Skeletal muscle tissue (tissue), 4 donors: Measurements from ENCODE around the gene NCKAP5. TPM values are rescaled to one million over a fixed set of nuclear protein-coding genes. Genes with fewer than 3 reads are reported as not detected.

ENCODE experiments used
- H3K27ac ChIP-seq: one replicate; pipeline ENCODE4 v1.7.0; 2013; ENCODE audit warnings: mild to moderate bottlenecking, low read depth, low read length, inconsistent platforms
- H3K27me3 ChIP-seq, 3 donors: one replicate each; pipeline ENCODE4 v1.7.0; 2013; ENCODE audit warnings: low read length in 3 of 3; ENCODE audit not compliant: control insufficient read depth in 3 of 3, insufficient read depth in 3 of 3
- H3K36me3 ChIP-seq, 3 donors: one replicate each; pipeline ENCODE4 v1.7.0; 2013; ENCODE audit warnings: low read length in 3 of 3; ENCODE audit not compliant: control insufficient read depth in 3 of 3, insufficient read depth in 3 of 3
- H3K4me1 ChIP-seq, 3 donors: one replicate each; pipeline ENCODE4 v1.7.0; 2013; ENCODE audit warnings: low read length in 3 of 3, mild to moderate bottlenecking in 3 of 3; ENCODE audit not compliant: control insufficient read depth in 3 of 3, insufficient read depth in 3 of 3
- H3K4me3 ChIP-seq, 3 donors: one replicate each; pipeline ENCODE4 v1.7.0; 2013; ENCODE audit warnings: low read length in 3 of 3
- H3K9ac ChIP-seq, 3 donors: one replicate each; pipeline ENCODE4 v1.7.0; 2013; ENCODE audit warnings: low read length in 3 of 3, mild to moderate bottlenecking in 3 of 3, moderate library complexity in 2 of 3, low read depth in 1 of 3
- H3K9me3 ChIP-seq, 3 donors: one replicate each; pipeline ENCODE4 v1.7.0; 2013; ENCODE audit warnings: low read length in 3 of 3; ENCODE audit not compliant: control insufficient read depth in 3 of 3
- total RNA-seq: library from RNA; depleted of rRNA; stranded (reverse); fragments of >200 nt; gene quantifications from one replicate; pipeline ENCODE4 v1.2.3, GENCODE V29; 2014
- donor health status: Osteomylitis.

Gene NCKAP5
- total RNA-seq, 1 donor from 2014 or later, result 5.7 TPM

GRCh38 chr2:132953771-132954170 lies 614.5 kb downstream of the NCKAP5 start:
- no peak overlapping the region for H3K9ac ChIP-seq
- no peaks in the 10 kb centered on the region for H3K36me3 ChIP-seq
- no peaks in the 10 kb centered on the region for H3K4me1 ChIP-seq
- no peak overlapping the region for H3K4me3 ChIP-seq
- no peaks in the 10 kb centered on the region for H3K9me3 ChIP-seq
- H3K27ac ChIP-seq, result no peak overlapping the region
- no peaks in the 10 kb centered on the region for H3K27me3 ChIP-seq

GRCh38 chr2:132951008-132951714 lies 617.1 kb downstream of the NCKAP5 start:
- Histone ChIP-seq H3K27ac (no peak overlapping the region), H3K36me3 (no peaks in the 10 kb centered on the region), H3K9ac (no peak overlapping the region), H3K4me1 (no peaks in the 10 kb centered on the region), H3K27me3 (no peaks in the 10 kb centered on the region), H3K9me3 (no peaks in the 10 kb centered on the region), H3K4me3 (no peak overlapping the region)

GRCh38 chr2:132949108-132949507 lies 619.2 kb downstream of the NCKAP5 start:
- no peak overlapping the region for H3K9ac ChIP-seq
- no peaks in the 10 kb centered on the region for H3K36me3 ChIP-seq
- H3K4me1 ChIP-seq, result no peaks in the 10 kb centered on the region
- no peak overlapping the region for H3K4me3 ChIP-seq
- no peaks in the 10 kb centered on the region for H3K27me3 ChIP-seq
- H3K9me3 ChIP-seq, result no peaks in the 10 kb centered on the region
- H3K27ac ChIP-seq, result no peak overlapping the region

GRCh38 chr2:132948211-132948610 lies 620.1 kb downstream of the NCKAP5 start:
- no peaks in the 10 kb centered on the region for H3K9me3 ChIP-seq
- no peaks in the 10 kb centered on the region for H3K4me1 ChIP-seq
- no peaks in the 10 kb centered on the region for H3K36me3 ChIP-seq
- no peak overlapping the region for H3K9ac ChIP-seq
- no peaks in the 10 kb centered on the region for H3K27me3 ChIP-seq
- H3K27ac ChIP-seq, result no peak overlapping the region
- no peak overlapping the region for H3K4me3 ChIP-seq

- Histone ChIP-seq H3K27ac (no peak overlapping the region), H3K36me3 (no peaks in the 10 kb centered on the region), H3K9ac (no peak overlapping the region), H3K27me3 (no peaks in the 10 kb centered on the region), H3K4me1 (no peaks in the 10 kb centered on the region), H3K9me3 (no peaks in the 10 kb centered on the region), H3K4me3 (no peak overlapping the region)
Observed at GRCh38 chr2:132943829-132944228, 624.4 kb downstream of the NCKAP5 start.

- H3K9ac ChIP-seq, result no peak overlapping the region
- H3K4me1 ChIP-seq, result no peaks in the 10 kb centered on the region
- H3K9me3 ChIP-seq, result no peaks in the 10 kb centered on the region
- H3K36me3 ChIP-seq, result no peaks in the 10 kb centered on the region
- no peak overlapping the region for H3K4me3 ChIP-seq
- no peak overlapping the region for H3K27ac ChIP-seq
- H3K27me3 ChIP-seq, result no peaks in the 10 kb centered on the region
Observed at GRCh38 chr2:132941296-132942020, 626.8 kb downstream of the NCKAP5 start.

- Histone ChIP-seq H3K27me3 (no peaks in the 10 kb centered on the region), H3K36me3 (no peaks in the 10 kb centered on the region), H3K27ac (no peak overlapping the region), H3K4me1 (no peaks in the 10 kb centered on the region), H3K9ac (no peak overlapping the region), H3K4me3 (no peak overlapping the region), H3K9me3 (no peaks in the 10 kb centered on the region)
Observed at GRCh38 chr2:132937629-132938028, 630.6 kb downstream of the NCKAP5 start.

- Histone ChIP-seq H3K27ac (no peak overlapping the region), H3K4me1 (no peaks in the 10 kb centered on the region), H3K27me3 (no peaks in the 10 kb centered on the region), H3K36me3 (no peaks in the 10 kb centered on the region), H3K9me3 (no peaks in the 10 kb centered on the region), H3K9ac (no peak overlapping the region), H3K4me3 (no peak overlapping the region)
Observed at GRCh38 chr2:132936791-132937190, 631.5 kb downstream of the NCKAP5 start.

- Histone ChIP-seq H3K9me3 (no peaks in the 10 kb centered on the region), H3K27ac (no peak overlapping the region), H3K9ac (no peak overlapping the region), H3K36me3 (no peaks in the 10 kb centered on the region), H3K4me3 (no peak overlapping the region), H3K4me1 (no peaks in the 10 kb centered on the region), H3K27me3 (no peaks in the 10 kb centered on the region)
Observed at GRCh38 chr2:132936261-132936660, 632.0 kb downstream of the NCKAP5 start.

- Histone ChIP-seq H3K9me3 (no peaks in the 10 kb centered on the region), H3K4me1 (no peaks in the 10 kb centered on the region), H3K4me3 (no peak overlapping the region), H3K9ac (no peak overlapping the region), H3K36me3 (no peaks in the 10 kb centered on the region), H3K27me3 (no peaks in the 10 kb centered on the region), H3K27ac (no peak overlapping the region)
Observed at GRCh38 chr2:132929786-132930185, 638.5 kb downstream of the NCKAP5 start.
